Esophagus muscularis mucosa (tissue), 4 donors: ENCODE results near the gene STX8. TPM values are rescaled to one million over a fixed set of nuclear protein-coding genes. Genes with fewer than 3 reads are reported as not detected.

Source experiments
- DNase-seq: peaks from one replicate; pipeline ENCODE4 v3.0.0-alpha.2; 2017; ENCODE audit errors: extremely low spot score
- H3K27ac ChIP-seq, 4 donors: fragments of 200-600 bp; sonication (generic); replicated peaks in 1 of 4; 1 replicate in 3 of 4; 2 replicates in 1 of 4; pipeline ENCODE4 v1.5.1; 2016 to 2019; ENCODE audit warnings: mild to moderate bottlenecking in 1 of 4
- H3K27me3 ChIP-seq, 4 donors: fragments of 200-600 bp; sonication (generic); one replicate each; pipeline versions ENCODE4 v1.5.1 to v1.6.0; 2016 to 2019
- H3K36me3 ChIP-seq, 4 donors: fragments of 200-600 bp; sonication (generic); one replicate each; pipeline ENCODE4 v1.5.1; 2016 to 2019
- H3K4me1 ChIP-seq, 4 donors: fragments of 200-600 bp; sonication (generic); one replicate each; pipeline ENCODE4 v1.5.1; 2016 to 2019
- H3K4me3 ChIP-seq, 4 donors: fragments of 200-600 bp; sonication (generic); 1 replicate in 2 of 4; 2 replicates in 2 of 4; pipeline ENCODE4 v1.5.1; 2016 to 2019; ENCODE audit warnings: mild to moderate bottlenecking in 4 of 4, moderate library complexity in 1 of 4
- H3K9me3 ChIP-seq, 4 donors: fragments of 200-600 bp; sonication (generic); 1 replicate in 3 of 4; 2 replicates in 1 of 4; pipeline ENCODE4 v1.5.1; 2016 to 2019
- CTCF ChIP-seq, 3 experiments: fragments of 200-600 bp in 2 of 3; fragments of 450-650 bp in 1 of 3; sonication (generic) in 2 of 3; IDR thresholded peaks; one replicate each; pipeline ENCODE4 v1.5.1; 2017 to 2019; ENCODE audit warnings: antibody characterized with exemption in 3 of 3, mild to moderate bottlenecking in 2 of 3, moderate library complexity in 1 of 3
- EP300 ChIP-seq: sonication (generic); formaldehyde crosslinking; IDR thresholded peaks from one replicate; pipeline ENCODE4 v1.6.1; 2017; ENCODE audit warnings: antibody characterized with exemption
- POLR2A ChIP-seq: fragments of 450-650 bp; IDR thresholded peaks from one replicate; pipeline ENCODE4 v1.6.1; 2017; ENCODE audit warnings: antibody characterized with exemption, moderate library complexity, mild to moderate bottlenecking, low read depth
- POLR2AphosphoS5 ChIP-seq, 2 donors: sonication (generic); formaldehyde crosslinking; IDR thresholded peaks; one replicate each; pipeline ENCODE4 v1.6.1; 2017; ENCODE audit warnings: antibody characterized with exemption in 2 of 2
- WGBS: methylation state at CpG from one replicate; pipeline ENCODE4 v1.1.5; 2018; 5-methylcytosine and 5-hydroxymethylcytosine counted together
- intact Hi-C: fragments of 100-400 bp; cut with DNase I; formaldehyde crosslinking; loops from one replicate; pipeline ENCODE4 v1.15.1; 2023
- total RNA-seq, 4 donors: library from RNA; depleted of rRNA; stranded (reverse); fragments of >200 nt; gene quantifications; one replicate each; pipeline versions ENCODE4 v1.1.0 to v1.2.1, GENCODE V29; 2016

STX8 gene
- total RNA-seq, 4 donors from 2014 or later, result 83.9 to 104 (median 94.5) TPM

- TF ChIP-seq EP300, result no peak
- TF ChIP-seq POLR2AphosphoS5 (IDR thresholded peaks at IDR 0.05), result no peak
- TF ChIP-seq CTCF (IDR thresholded peaks at IDR 0.05), result no peak
- TF ChIP-seq POLR2A, result no peak
- Histone ChIP-seq H3K36me3 (no peaks in the 10 kb centered on the region), H3K27me3 (no peaks in the 10 kb centered on the region), H3K4me1 (peaks cover 14 to 66% (median 52%) of the 10 kb centered on the region in 4 donors), H3K27ac (peak overlapping the region in 1 of 4 donors; percentile 78), H3K9me3 (no peaks in the 10 kb centered on the region), H3K4me3 (no peak overlapping the region)
- DNase-seq, result no peak
- intact Hi-C loops, result loop anchor here (5.0 to 10.0 kb wide), 2 partner anchors 235 to 288 kb away; no protein-coding TSS in a partner anchor
- WGBS, result 88% methylated on average over 7 of the region's 7 CpGs
Measured at GRCh38 chr17:9290226-9290613, 285.4 kb downstream of the STX8 start.

GRCh38 chr17:9287306-9287705 is 288.3 kb downstream of the STX8 start:
- Histone ChIP-seq H3K4me1 (peaks cover 19 to 58% (median 41%) of the 10 kb centered on the region in 4 donors), H3K4me3 (no peak overlapping the region), H3K27me3 (no peaks in the 10 kb centered on the region), H3K9me3 (no peaks in the 10 kb centered on the region), H3K27ac (no peak overlapping the region), H3K36me3 (no peaks in the 10 kb centered on the region)
- WGBS, result 90% methylated on average over 2 of the region's 2 CpGs
- DNase-seq, result no peak
- TF ChIP-seq POLR2AphosphoS5 (IDR thresholded peaks at IDR 0.05) (no peak), EP300 (no peak), POLR2A (no peak), CTCF (IDR thresholded peaks at IDR 0.05) (no peak)
- intact Hi-C loops, result no loop called here

GRCh38 chr17:9286434-9286833 is 289.2 kb downstream of the STX8 start:
- Histone ChIP-seq H3K9me3 (no peaks in the 10 kb centered on the region), H3K27me3 (no peaks in the 10 kb centered on the region), H3K4me3 (peak overlapping the region in 1 of 4 donors; percentile 6), H3K4me1 (peaks cover 13 to 49% (median 33%) of the 10 kb centered on the region in 4 donors), H3K36me3 (no peaks in the 10 kb centered on the region), H3K27ac (no peak overlapping the region)
- intact Hi-C loops, result no loop called here
- WGBS, result 75% methylated on average over 7 of the region's 7 CpGs
- DNase-seq, result no peak
- TF ChIP-seq POLR2A (no peak), CTCF (IDR thresholded peaks at IDR 0.05) (no peak), POLR2AphosphoS5 (IDR thresholded peaks at IDR 0.05) (no peak), EP300 (no peak)

- no peaks in the 10 kb centered on the region for H3K36me3 ChIP-seq
- TF ChIP-seq EP300 (no peak), POLR2A (no peak), POLR2AphosphoS5 (IDR thresholded peaks at IDR 0.05) (no peak), CTCF (IDR thresholded peaks at IDR 0.05) (no peak)
- H3K27ac ChIP-seq, result peak overlapping the region in 1 of 4 donors; percentile 17
- intact Hi-C loops, result no loop called here
- WGBS, result 73% methylated on average over 14 of the region's 14 CpGs
- no peaks in the 10 kb centered on the region for H3K9me3 ChIP-seq
- H3K4me1 ChIP-seq, result peaks cover 13 to 45% (median 30%) of the 10 kb centered on the region in 4 donors
- DNase-seq, result no peak
- no peaks in the 10 kb centered on the region for H3K27me3 ChIP-seq
- peak overlapping the region in 1 of 4 donors; percentile 6 for H3K4me3 ChIP-seq
Measured at GRCh38 chr17:9285602-9286427, 289.8 kb downstream of the STX8 start.
